PC-9 (cell line): ENCODE data around the gene NEU4. TPM values are rescaled to one million over a fixed set of nuclear protein-coding genes. Genes with fewer than 3 reads are reported as not detected.
"Not testable (repeated sequence)": the region's sequence is repeated elsewhere in the genome, so short reads cannot be mapped to it uniquely, and the experiment has no call there.

Experiments
- BruUV-seq: library from RNA; stranded (reverse); fragments of 400-500 nt; replicated peaks from 2 replicates; lab custom pipeline; 2021; lab: Mats Ljungman, UMichigan
- CTCF ChIA-PET: fragments of 300-600 bp; sonication (Branson Sonifier 250); formaldehyde crosslinking; loops from one replicate; lab custom pipeline; 2022; ENCODE audit warnings: antibody characterized with exemption; lab: Charles Lee
- POLR2A ChIA-PET: fragments of 300-600 bp; sonication (Branson Sonifier 250); formaldehyde crosslinking; loops from one replicate; lab custom pipeline; 2022; ENCODE audit warnings: antibody characterized with exemption; ENCODE audit not compliant: unreplicated experiment; lab: Charles Lee
- DNase-seq, 2 experiments: peaks; one replicate each; pipeline versions ENCODE4 v3.0.0 to v3.0.0-alpha.2; 2015 to 2022; ENCODE audit warnings: mixed read lengths in 1 of 2
- H2AFZ ChIP-seq: fragments of 200-600 bp; sonication (generic); 2 replicates; pipeline ENCODE4 v1.8.1; 2017; ENCODE audit warnings: antibody characterized with exemption
- H3F3A ChIP-seq: fragments of 200-600 bp; sonication (generic); 2 replicates; pipeline ENCODE4 v1.8.1; 2017; ENCODE audit warnings: antibody characterized with exemption, mild to moderate bottlenecking, low read depth; ENCODE audit not compliant: insufficient read depth
- H3K27ac ChIP-seq: fragments of 200-600 bp; sonication (generic); 2 replicates; pipeline ENCODE4 v1.6.1; 2016; ENCODE audit warnings: mixed run types
- H3K27me3 ChIP-seq: fragments of 200-600 bp; sonication (generic); 2 replicates; pipeline ENCODE4 v1.6.1; 2016; ENCODE audit warnings: low read depth, mixed run types; ENCODE audit not compliant: insufficient read depth
- H3K36me3 ChIP-seq: fragments of 200-600 bp; sonication (generic); 2 replicates; pipeline ENCODE4 v1.6.1; 2016; ENCODE audit warnings: low read depth, mixed run types
- H3K4me1 ChIP-seq: fragments of 200-600 bp; sonication (generic); replicated peaks from 2 replicates; pipeline ENCODE4 v1.6.1; 2016; ENCODE audit warnings: mixed run types; ENCODE audit not compliant: insufficient read depth
- H3K4me2 ChIP-seq: fragments of 200-600 bp; sonication (generic); 2 replicates; pipeline ENCODE4 v1.6.1; 2017; ENCODE audit warnings: mixed run types
- H3K4me3 ChIP-seq: fragments of 200-600 bp; sonication (generic); 2 replicates; pipeline ENCODE4 v1.6.1; 2016; ENCODE audit warnings: mixed run types
- H3K79me2 ChIP-seq: fragments of 200-600 bp; sonication (generic); 2 replicates; pipeline ENCODE4 v1.6.1; 2017; ENCODE audit warnings: low read depth, mixed run types
- H3K9me2 ChIP-seq: fragments of 200-600 bp; sonication (generic); 2 replicates; pipeline ENCODE4 v1.8.1; 2017; ENCODE audit warnings: mild to moderate bottlenecking; ENCODE audit not compliant: insufficient read depth
- H3K9me3 ChIP-seq: fragments of 200-600 bp; sonication (generic); 2 replicates; pipeline ENCODE4 v1.8.1; 2016; ENCODE audit warnings: low read depth; ENCODE audit not compliant: insufficient read depth
- H4K20me1 ChIP-seq: fragments of 200-600 bp; sonication (generic); 2 replicates; pipeline ENCODE4 v1.8.1; 2017; ENCODE audit not compliant: insufficient read depth
- CTCF ChIP-seq: fragments of 200-600 bp; sonication (generic); conservative IDR thresholded peaks from 2 replicates; pipeline ENCODE4 v1.6.1; 2017; ENCODE audit warnings: mixed run types, antibody characterized with exemption, mild to moderate bottlenecking, moderate library complexity
- EZH2 ChIP-seq: fragments of 200-600 bp; sonication (generic); IDR thresholded peaks from 2 replicates; pipeline ENCODE4 v1.8.0; 2017; ENCODE audit warnings: antibody characterized with exemption, low read depth
- intact Hi-C: fragments of 100-400 bp; cut with micrococcal nuclease; formaldehyde crosslinking; loops from one replicate; pipeline ENCODE4 v1.10.0; 2022; ENCODE audit not compliant: unreplicated experiment
- total RNA-seq: library from RNA; stranded (reverse); gene quantifications from 2 replicates; pipeline ENCODE4 v1.2.3, GENCODE V29; 2021

NEU4 gene
- total RNA-seq, 1 experiment from 2014 or later = 0.92 TPM

GRCh38 chr2:241827394-241827793, 18.4 kb downstream of the NEU4 start:
- no peak for DNase-seq
- Histone ChIP-seq H3K9me3 (peaks cover 5% of the 10 kb centered on the region; the same call in 1 of the 2 replicates), H3K79me2 (no peaks in the 10 kb centered on the region), H3K4me3 (no peak overlapping the region), H3F3A (peaks cover 8% of the 10 kb centered on the region; the same call in 1 of the 2 replicates), H2AFZ (no peak overlapping the region), H3K4me2 (no peak overlapping the region), H3K27ac (no peak overlapping the region), H3K36me3 (no peaks in the 10 kb centered on the region), H4K20me1 (no peaks in the 10 kb centered on the region), H3K27me3 (peaks cover 47% of the 10 kb centered on the region), H3K9me2 (no peaks in the 10 kb centered on the region), H3K4me1 (no peaks in the 10 kb centered on the region)
- ChIA-PET CTCF (no interaction called here), POLR2A (no interaction called here)
- TF ChIP-seq EZH2 = no peak
- no peak for TF ChIP-seq CTCF
- intact Hi-C loops = no loop called here
- no TSS peak for BruUV-seq

DNA sequence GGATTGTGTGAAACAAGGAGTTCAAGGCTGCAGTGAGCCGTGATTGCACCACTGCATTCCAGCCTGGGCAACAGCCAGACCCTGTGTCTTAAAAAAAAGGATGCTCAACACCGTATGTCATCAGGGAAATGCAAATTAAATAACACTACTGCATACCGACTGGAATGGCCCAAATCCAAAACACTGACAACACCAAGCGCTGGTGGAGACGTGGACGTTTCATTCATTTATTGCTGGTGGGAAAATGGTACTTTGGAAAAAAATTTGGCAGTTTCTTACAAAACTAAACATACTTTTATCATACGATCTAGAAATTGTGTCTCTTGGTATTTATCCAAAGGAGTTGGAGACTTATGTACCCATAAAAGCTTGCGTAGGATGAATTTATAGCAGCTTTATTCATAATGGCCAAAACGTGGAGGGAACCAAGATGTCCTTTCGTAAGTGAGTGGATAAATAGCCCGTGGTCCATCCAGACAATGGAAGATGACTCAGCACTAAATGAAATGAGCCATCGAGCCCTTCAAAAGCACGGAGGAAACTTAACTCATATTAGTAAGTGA, 24.2 kb downstream of the NEU4 start:
- H3K9me2 ChIP-seq = no peaks in the 10 kb centered on the region
- ChIA-PET POLR2A (no interaction called here), CTCF (no interaction called here)
- H3F3A ChIP-seq = no peaks in the 10 kb centered on the region
- DNase-seq = no peak
- no peak overlapping the region for H3K4me3 ChIP-seq
- no peak overlapping the region; the same call in 1 of the 2 replicates for H3K4me2 ChIP-seq
- H3K9me3 ChIP-seq = no peaks in the 10 kb centered on the region
- H3K27ac ChIP-seq = no peak overlapping the region
- H4K20me1 ChIP-seq = no peaks in the 10 kb centered on the region
- intact Hi-C loops = no loop called here
- no peaks in the 10 kb centered on the region for H3K36me3 ChIP-seq
- no peak overlapping the region for H2AFZ ChIP-seq
- H3K79me2 ChIP-seq = no peaks in the 10 kb centered on the region
- BruUV-seq = no TSS peak
- TF ChIP-seq EZH2 (no peak), CTCF (no peak)
- peaks cover 4% of the 10 kb centered on the region; the same call in 1 of the 2 replicates for H3K4me1 ChIP-seq
- peaks cover 42% of the 10 kb centered on the region for H3K27me3 ChIP-seq

DNA sequence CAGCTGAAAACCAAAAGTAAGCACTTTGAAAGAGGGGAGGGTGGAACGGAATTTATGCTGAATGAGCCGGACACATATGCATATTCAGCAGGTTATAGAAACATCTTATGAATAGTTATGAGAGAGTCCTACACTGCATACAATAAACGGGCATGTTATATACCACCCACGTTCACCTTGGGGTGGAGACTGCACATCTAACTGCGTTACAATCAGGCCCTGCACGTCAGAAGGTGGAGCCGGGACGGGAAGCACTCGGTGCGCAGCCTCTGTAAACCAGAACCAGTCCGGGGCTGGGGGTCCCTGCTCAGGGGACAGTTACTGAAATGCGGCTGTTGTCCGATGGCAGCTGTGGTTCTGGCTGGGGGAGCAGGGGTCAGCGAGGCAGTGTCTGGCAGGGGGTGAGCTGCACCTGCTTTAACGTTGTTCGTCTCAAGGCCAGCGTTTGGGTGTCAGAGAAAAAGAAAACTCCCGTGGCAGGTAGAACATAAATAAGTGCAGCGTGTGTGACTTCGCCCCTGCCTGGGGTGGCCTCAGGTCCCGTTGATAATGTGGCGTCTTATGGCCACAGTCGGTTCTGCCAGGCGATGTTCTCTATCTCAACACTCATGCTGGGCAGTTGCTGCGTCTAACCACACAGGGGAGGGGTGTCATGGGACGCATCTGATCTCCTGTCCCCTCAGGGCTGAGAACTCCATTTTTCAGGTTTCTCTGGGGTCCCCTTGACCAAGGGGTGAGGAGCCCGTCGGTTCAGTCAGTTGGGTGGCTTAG, 24.9 kb downstream of the NEU4 start:
- H3K4me2 ChIP-seq, H2AFZ ChIP-seq, H3K4me3 ChIP-seq, H3K36me3 ChIP-seq, H3K27ac ChIP-seq, intact Hi-C loops, BruUV-seq, H4K20me1 ChIP-seq, H3K4me1 ChIP-seq, POLR2A ChIA-PET, DNase-seq, H3K79me2 ChIP-seq, H3F3A ChIP-seq, H3K9me2 ChIP-seq, H3K9me3 ChIP-seq: not testable (repeated sequence)
- peaks cover 50% of the 10 kb centered on the region for H3K27me3 ChIP-seq
- CTCF ChIA-PET = interaction anchor here (0.6 kb wide), 1 partner anchor 11 kb away, joined by 6 read pairs; no protein-coding TSS in a partner anchor
